Activated T-helper 1 cell treated with Interleukin-2 at 50 U/mL for 16 hours (primary cell): ENCODE results near the gene FRMD1.

Source experiments
- DNase-seq: peaks from one replicate; pipeline ENCODE4 v3.0.0-alpha.2; 2020; ENCODE audit warnings: low read depth

Gene FRMD1

DNA sequence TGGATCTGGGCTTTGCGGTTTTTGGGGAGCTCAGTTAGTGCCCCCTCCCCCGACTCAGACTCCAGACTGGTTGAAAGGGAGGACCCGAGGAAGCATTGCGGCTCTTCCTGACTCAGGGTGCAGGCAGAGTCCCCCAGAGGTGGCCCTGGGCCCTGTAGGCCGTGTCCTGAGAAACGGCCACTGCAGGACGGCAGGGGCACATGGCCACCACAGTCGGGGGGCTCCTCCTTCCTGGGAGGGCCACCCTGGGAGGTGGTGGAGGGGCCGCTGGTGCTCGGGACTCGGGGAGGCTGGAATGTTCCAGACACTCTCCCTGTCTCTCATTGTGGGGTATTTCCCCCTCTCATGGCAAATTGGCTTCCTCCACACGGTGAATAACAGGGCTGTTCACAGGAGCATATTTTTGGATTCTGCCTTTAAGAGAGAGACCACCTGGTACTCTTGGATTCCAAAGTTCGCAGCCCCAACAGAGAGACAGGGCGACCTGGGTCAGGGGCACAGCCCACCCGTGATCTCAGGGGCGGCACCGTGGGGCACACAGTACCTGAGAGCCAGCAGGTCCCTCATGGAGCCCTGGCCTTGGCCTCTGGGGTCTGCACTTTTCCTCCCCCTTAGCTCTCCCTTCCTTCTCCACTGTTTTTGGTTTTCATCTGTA, 35.7 kb downstream of the FRMD1 start:
- DNase-seq: no peak

DNA sequence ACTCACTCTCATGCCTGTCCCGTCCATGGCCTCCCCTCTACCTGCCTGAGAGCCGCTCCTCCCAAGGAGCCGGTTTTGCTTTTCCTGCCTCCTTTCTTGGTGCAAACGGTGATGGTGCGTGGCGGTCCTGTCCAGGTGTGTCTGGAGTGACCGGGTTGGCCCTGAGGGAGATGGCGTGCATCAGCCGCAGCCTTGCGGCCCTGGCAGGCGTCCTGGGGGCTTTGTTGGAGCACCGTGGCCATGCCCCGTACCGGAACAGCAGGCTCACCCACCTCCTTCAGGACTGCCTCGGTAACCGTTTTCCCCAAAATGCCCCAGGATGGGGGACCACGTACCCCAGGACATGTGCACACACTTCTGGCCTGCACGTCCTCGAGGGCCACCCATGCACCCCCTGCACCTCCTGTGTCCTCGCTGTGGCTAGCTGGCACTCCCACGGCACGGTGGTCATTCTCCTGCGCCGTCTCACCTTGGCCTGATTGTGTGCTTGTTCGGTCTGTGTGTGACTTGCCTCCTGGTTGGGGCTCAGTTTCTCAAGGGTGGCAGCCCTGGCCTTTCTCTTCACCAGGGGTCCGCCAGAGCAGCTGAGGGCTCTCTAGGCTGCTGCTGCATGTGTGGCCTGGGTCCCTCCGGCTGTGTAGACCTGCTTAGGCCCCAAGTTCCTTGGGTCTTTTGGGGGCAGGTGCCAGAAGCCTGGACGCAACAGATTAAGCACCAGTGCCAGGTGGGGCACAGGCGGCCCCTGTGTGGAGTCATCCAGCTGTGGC, 36.4 kb downstream of the FRMD1 start:
- no peak for DNase-seq

DNA sequence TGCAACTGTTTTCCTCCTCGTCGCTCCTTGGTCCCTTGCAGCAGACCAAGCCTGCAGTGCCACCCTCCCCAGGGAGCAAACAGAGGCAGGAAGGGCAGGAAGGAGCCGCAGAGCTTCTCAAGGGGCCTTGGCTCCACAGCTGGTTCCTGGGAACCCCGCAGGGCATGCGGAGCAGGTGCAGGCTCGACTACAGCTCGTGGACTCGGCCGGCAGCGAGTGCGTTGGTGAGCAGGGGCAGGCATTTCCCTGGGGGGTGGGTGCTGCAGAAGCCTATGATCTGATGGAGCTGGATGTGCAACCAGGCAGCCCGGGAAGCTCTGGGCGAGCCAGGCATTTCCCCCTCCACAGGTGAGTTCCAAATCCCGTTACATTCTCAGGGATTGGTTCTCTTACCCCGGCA, 37.1 kb downstream of the FRMD1 start:
- DNase-seq: no peak

DNA sequence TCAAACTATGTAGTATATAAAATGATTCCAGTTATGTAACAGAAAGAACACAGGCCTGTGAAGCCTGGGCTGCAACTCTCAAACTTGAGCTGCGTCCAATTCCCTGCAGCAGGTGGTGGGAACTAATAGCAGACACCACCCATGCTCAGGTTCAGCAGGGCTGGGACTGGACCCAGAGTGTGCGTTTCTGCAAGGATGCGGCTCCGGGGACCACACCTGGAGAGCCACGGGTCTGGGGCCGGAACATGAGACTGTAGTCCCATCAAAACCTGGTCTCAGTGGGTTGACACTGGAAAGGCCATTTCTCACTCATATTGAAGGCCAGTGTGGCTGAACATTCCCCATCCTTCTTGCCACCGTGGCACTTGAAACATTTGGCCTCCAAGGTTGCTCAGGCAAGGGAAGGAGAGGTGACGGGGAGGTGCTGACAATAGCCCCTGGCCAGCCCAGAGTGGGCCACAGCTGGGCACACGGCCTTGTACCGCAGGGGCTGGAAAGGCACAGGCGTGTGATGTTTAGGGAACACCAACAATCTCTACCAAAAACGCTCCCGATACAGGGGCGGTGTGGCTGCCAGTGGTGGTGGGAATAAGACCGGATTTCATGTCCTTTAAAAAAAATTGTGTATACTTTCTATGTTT, 38.0 kb downstream of the FRMD1 start:
- DNase-seq: no peak

DNA sequence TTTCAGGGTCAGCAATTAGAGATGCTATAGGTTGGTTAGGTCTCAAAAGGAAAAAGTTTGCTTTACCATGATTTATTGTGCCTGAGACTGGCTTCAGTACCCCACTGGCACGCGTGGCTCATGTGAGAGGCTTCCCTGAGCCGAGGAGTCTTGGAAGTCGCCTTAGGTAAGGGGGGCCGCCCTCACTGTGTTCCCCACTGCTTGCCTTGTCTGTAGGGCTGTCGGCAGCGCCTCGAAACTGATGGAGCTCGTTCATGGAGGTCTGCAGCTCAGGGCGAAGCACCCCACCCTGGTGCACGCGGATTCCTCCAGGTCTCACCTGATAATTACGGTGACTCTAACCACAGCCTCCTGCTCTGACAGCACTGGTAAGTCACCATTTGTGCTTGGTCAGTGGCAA, 39.2 kb downstream of the FRMD1 start:
- no peak for DNase-seq

DNA sequence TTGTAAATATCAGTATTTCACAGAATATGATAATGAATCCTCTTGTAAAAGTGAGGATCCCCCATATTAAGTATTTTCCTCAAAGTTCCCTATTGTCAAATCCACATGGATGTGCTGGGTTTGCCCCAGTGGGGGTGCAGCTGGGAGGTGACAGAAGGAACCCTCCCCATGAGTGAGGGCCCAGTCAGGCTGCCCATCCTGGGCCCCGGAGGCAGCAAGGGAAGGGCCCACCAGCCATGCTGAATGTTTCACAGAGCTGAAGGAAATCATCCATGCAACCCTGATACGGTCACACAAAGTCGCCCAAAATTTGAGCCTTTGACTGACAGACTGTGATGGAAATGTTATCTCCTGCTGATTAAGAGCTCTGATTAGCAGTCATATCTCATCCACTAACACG, 39.7 kb downstream of the FRMD1 start:
- DNase-seq: no peak

DNA sequence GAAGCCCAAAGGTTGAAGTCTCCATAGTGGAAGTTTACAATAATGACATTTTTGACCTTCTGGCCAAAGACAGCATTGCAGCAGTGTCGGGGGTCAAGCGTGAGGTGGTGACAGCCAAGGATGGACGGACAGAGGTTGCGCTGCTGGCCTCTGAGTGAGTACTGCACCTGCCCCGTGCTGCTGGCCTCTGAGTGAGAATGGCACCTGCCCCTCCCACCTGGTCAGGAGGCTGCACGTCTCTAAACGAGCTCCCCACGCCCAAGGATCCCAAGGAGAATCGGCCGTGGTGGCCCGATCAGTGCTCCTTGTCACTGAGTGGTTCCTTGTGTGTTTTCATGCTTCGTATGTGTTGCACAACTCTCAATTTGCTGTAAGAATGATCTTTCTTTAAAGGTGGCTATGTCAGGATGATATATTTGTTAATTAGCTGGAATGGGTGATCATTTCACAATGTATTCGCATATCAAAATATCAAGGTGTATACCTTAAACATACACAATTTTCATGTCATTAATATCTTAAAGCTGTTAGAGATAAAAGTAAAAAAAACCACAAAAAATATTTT, 40.4 kb downstream of the FRMD1 start:
- DNase-seq: no peak

DNA sequence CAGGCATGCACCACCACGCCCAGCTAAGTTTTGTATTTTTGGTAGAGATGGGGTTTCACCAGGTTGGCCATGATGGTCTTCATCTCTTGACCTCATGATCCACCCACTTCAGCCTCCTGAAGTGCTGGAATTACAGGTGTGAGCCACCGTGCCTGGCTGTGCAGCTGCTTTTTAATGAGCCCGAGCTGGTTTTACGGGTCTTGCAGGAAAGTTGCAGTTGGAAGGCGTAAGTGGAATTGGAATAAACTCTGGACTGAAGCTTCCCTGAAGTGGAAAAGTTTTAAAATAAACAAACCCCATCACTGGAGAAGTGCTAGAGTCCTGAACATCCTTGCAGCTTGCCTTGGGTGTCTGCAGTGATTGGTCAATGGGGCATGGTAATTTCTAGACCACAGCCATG, 41.2 kb downstream of the FRMD1 start:
- DNase-seq: no peak

DNA sequence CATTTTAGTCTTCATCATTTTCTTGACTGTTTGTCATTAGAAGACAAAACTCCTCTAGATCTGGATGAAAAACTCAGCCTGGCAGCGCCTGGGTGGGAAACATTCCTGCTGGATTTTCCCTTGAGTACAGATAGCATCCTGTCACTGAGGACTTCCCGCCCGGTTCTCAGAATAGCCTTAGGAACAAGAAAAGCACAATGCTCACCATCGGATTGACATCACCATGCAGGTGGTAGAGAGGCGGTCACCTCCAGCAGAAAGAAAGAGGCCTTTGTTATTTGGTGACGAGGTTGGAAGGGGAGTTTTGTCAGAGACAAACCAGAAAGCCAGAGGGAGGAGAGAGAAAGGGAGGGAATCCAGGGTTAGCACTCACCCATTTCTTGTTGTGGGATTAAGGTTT, 41.8 kb downstream of the FRMD1 start:
- DNase-seq: no peak

DNA sequence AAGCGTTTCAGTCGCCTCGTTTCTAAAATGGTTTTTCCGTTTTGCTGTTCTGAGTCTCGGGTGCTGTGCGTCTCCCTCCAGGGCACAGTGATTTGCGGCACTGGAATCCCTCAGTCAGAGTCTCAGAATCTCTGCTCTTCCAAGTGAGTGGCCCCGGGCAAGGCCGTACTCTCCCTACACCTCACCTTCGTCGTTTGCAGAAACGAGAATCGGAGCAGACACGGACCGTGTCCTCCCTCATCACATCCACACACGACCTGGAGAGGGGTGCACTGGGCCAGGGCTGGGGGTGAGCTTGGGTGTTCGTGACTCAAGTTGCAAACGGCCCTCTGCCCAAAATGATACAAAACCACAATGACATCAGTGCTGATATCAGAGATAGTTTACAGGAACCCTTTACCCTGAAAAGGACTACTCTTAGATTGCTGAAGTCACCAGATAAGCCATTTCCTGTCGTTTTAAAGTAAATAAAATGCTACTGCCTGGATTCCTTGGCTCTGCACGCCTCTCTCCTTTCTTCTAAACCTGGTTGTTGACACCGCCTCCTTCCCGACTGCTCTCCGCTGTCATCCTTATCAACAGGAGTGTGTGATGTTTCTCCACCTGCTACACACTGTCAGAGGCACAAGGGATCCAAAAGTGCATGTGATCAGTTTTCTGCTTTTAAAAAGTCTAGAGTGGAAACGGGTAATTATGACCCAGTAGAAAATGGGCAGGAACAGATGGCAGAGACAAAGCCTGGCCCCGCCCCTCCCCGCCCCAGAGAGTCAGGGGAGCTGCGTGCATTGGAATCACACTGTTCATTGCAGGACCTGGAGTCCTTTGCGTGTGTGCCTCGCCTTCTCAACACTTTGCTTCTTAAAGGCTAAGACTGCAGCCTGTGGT, 43.1 kb downstream of the FRMD1 start:
- DNase-seq: no peak

DNA sequence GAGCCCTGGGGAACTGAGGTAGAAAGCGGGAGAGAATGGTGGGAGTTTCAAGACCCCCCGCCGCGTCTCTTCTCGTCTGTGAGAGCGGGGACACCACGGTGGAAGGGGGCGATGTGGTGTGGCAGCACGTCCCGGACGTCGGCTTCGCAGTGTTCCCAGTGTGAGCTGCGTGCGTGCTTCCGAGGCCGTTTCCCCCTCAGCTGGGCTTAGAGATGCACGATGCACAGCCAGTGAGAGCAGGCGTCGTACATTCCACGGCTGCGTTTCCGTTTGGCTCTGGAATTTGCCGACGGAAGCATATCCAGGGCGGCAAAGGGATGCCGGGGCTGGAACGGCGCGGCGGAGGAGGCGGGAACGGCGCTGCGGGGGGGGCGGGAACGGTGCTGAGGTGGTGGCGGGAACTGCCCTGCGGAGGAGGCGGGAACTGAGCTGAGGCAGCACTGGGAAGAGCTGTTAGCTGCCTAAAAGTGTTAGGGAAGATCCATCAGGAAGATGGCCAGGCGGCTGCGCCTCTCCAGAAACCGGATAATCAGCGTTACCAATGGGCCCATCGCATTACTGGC, 43.8 kb downstream of the FRMD1 start:
- no peak for DNase-seq

DNA sequence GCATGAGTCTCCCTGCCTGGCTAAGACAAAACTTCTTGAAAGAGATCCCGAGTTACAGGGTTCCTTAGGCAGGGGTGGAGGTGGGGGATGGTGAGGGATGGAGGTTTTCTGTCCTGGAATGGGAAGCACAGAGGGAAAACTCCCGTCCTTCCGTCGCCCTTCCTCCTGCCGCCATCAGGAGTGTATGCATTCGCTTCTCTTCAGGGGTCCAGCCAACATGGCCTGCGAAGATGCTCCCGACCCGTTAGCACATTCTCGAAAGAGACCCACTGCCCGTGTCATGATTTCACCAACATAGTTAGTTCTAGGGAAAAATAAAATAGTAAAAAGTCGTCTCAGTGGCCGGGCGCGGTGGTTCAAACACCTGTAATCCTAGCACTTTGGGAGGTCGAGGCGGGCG, 44.5 kb downstream of the FRMD1 start:
- no peak for DNase-seq

DNA sequence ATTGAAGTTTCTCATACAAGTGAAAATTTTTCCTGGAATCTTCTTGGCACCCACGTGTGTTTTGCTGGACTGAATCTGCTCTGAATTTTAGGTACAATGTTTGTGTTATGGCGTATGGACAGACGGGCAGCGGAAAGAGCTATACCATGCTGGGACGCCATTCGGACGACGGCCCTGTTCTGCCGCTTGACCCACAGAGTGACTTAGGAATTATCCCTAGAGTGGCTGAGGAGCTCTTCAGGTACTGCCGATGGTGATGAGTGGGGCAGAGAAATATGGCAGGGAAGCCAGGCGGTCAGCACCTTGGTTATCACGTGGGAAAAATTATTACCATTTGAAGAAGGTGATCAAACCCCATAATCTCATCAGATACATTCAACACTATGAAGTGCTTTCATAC, 45.2 kb downstream of the FRMD1 start:
- DNase-seq: no peak

DNA sequence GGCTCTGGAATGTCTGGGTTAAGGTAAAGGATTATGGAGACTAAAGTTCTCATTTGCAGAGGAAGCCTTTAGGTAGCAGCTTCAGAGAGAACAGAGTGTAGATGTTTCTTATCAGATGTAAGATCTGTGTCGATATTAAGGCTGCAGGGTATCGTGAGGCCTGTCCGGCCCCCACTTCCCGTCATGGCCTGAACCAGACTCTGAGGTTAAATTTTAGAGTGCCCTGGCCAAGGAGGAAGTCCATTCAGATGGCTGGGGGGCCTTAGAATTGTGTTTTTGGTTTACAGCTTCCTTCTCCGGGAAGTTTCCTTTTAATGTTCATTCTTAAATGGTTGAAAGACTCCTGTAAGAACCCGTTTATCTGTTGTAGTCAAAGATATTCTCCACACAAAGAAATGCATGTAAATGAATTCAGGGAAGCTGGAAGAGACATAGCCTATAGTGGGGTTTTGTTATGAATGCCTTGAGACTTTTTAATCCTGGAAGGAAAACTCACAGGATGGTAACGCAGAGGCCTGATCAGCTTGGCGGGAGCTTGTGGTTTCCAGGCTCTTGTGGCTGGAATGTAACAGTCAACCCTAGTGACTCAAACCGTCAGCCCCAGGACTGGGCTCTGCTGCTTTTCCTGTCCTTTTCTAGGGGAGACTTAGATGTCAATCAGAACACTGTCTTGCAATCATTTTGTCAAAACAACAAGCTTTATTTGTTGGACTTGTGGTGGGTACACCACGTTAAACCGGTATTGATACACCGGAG, 46.8 kb downstream of the FRMD1 start:
- no peak for DNase-seq

DNA sequence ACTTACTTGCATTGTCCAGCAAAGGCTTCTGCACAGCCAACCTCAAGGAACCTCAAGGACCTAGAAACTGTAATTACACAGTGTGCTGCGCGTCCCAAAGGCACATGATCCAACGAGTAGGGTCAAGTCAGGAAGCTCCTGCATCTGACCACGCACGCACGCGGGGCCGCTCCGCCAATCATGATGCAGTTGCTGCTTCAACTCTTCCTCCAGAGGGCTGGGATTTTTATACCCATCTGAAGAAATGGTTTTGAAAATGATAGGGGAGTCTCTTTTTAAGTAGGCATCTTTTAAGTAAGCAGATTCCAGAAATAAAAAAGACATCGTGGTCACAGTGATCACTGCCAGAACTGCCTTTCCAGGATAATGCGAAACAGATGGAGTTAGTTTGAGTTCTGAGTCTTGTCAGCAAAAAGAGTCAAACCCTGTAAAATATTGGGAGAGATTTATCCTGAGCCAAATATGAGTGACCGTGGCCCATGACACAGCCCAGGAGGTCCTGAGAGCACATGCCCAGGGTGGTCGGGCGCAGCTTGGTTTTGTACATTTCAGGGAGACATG, 47.5 kb downstream of the FRMD1 start:
- no peak for DNase-seq

DNA sequence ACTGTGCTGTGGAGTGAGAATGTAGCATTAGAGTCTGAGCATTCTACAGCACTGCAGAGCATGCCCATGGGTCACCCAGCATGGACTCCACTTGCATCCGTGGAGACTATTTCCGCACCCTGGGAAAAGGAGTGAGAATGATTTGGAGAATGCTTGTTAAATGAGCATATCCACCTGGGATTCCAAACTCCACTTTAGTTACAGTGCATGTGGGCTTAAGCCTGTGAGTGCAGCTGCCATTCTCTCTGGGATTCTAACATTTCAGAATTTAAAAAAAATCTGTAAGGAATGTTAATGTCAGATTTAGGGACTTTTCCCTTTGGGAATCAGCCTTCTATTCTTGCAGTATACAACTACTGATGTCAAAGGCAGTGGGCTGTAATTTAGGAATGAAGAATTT, 48.1 kb downstream of the FRMD1 start:
- no peak for DNase-seq

DNA sequence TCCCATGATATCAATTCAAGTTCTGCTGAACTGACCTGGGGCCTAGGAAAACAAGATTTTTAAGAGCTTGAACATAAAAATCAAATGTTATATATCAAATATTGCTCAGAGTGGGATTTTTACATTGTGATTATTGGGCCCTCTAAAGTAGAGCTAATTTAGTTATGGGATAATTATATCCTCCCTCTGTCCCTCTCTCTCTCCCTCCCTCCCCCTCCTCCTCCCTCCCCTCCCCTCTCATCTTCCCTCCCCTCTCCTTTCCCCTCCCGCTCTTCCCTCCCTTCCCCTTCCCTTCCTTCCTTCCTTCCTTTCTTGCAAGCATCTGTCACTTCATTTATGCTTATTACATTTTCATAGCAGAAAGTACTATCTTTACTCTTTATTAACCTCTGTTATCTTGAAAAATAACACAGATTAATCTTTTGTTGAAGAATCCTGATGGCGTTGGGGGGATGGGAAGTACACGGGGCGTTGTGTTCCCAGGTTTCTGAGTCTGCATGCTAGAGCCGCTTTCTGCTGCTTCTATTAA, 48.7 kb downstream of the FRMD1 start:
- DNase-seq: no peak

DNA sequence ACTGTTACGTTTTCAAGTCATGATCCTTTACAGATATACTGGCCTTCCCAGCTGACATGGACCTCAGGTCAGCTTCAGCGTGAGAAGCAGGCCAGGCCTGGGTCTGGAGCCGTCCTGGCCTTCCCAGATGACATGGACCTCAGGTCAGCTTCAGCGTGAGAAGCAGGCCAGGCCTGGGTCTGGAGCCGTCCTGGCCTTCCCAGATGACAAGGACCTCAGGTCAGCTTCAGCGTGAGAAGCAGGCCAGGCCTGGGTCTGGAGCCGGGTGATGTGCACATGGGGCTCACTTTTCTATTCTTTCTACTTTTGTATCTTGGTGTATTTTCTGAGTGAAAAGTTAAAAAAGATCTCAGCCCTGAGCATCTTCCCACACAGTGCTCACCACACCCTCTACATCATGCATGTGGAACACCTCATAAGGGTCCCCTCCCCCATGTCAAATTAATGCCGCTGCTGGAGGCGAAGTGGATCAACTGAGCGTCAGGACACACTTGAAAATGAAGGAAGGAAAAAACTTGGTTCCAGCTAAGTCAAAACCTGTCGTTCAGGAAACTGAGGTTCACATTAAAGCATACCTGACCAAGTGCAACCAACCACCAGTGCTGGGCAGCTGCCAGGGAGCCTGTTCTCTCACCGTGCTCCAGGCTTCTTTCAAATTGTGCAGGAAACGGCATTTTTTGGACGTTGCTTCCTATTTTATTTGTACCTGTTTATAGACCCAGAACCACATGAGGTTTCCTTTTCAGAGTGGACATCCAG, 49.4 kb downstream of the FRMD1 start:
- DNase-seq: no peak

DNA sequence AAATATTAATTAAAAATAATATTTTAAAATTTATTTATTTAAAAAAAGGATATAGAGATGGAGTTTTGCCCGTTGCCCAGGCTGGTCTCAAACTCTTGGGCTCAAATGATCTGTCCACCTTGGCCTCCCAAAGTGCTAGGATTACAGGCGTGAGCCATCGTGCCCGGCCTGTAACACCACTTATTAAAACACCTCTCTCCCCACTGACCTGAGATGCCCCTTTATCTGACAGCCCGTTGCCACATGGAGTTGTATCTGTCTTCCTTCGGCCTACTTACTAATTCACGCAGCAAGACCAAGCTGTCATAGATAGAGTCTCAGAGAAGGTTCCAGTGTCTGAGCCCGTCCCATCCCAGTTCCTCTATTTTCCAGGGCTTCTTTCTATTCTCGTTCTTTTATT, 50.8 kb downstream of the FRMD1 start:
- no peak for DNase-seq

DNA sequence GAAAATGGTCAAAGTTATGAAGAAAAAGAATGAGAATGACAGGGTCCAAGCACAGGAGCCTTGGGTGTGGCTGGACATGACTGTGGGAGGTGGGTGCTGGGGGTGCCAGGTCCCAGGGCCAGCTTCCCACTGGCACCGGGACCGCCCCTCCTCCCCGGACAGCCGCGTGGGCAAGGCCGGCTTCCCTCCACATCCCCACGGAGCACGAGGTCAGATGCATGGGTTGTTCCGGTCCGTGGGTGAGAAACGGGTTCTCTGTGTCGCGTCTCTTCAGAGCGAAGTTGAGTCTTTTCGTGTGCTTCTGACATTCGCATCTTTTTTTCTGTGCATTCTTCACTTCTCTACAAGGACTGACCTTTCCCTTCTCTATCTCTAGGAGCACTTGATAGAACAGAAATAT, 51.5 kb downstream of the FRMD1 start:
- no peak for DNase-seq
